Fibroblast of the aortic adventitia (primary cell): ENCODE measurements around the gene DENND1A. TPM values are rescaled to one million over a fixed set of nuclear protein-coding genes. Genes with fewer than 3 reads are reported as not detected.
A peak's percentile ranks its signal among the peaks of the same experiment; 100 is the strongest.

Experiments
- DNase-seq: peaks from one replicate; pipeline ENCODE4 v3.0.0-alpha.2; 2010; ENCODE audit warnings: low read depth
- H3K4me3 ChIP-seq: 2 replicates; pipeline ENCODE4 v1.5.1; 2011; ENCODE audit warnings: low read depth, mild to moderate bottlenecking, control low read depth, low read length, moderate library complexity
- CTCF ChIP-seq: IDR thresholded peaks from 2 replicates; pipeline ENCODE4 v1.5.1; 2011; ENCODE audit warnings: mild to moderate bottlenecking, low read length, control low read depth, inconsistent platforms; ENCODE audit not compliant: insufficient read depth
- total RNA-seq: library from RNA; depleted of rRNA; stranded (reverse); fragments of >200 nt; gene quantifications from 2 replicates; pipeline ENCODE4 v1.2.3, GENCODE V29; 2012; ENCODE audit warnings: low replicate concordance

DENND1A gene
- total RNA-seq, 1 donor: 27.7 TPM

- DNase-seq: no peak
- H3K4me3 ChIP-seq: no peak overlapping the region
- no peak for TF ChIP-seq CTCF
These were observed 269.0 kb downstream of the DENND1A start for GRCh38 chr9:123660691-123661466.

DNA sequence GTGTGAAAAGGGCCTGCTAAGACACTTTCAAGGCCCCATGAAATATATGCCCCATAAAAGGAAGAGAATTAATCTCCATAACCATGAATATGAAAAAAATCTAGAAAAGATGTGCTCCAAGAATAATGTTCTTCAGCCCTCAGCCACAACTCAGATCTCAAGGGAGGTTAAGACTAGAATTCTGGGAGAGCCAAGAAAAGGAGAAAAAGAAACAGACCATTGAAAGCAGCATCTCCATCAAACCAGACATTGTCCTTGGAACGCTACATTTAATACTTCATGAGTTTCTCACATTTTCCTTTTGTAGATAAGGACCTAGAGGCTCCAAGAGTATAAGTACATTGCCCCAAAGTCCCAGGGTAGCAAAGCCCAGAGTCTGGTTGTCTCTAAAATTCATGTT, 270.6 kb downstream of the DENND1A start:
- DNase-seq: no peak
- H3K4me3 ChIP-seq: no peak overlapping the region
- no peak for TF ChIP-seq CTCF

DNA sequence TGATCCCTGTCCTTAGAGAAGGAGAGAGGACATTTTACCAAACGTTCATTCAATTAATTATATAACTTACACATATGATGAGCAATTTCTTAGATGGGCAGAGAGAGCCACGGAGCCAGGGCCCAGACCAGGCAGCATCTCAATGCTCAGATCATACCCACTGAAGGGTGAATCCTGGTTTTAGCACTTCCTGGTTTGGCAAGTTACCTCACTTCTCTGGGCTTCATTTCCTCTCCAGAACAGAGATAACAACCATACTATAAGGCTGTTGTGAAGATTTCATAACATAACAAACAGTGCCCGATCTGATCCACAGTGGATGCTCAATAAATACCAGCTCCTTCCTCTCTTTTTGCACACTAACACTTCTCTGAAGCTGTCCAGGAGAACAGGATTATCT, 271.1 kb downstream of the DENND1A start:
- no peak for TF ChIP-seq CTCF
- DNase-seq: no peak
- H3K4me3 ChIP-seq: no peak overlapping the region

DNA sequence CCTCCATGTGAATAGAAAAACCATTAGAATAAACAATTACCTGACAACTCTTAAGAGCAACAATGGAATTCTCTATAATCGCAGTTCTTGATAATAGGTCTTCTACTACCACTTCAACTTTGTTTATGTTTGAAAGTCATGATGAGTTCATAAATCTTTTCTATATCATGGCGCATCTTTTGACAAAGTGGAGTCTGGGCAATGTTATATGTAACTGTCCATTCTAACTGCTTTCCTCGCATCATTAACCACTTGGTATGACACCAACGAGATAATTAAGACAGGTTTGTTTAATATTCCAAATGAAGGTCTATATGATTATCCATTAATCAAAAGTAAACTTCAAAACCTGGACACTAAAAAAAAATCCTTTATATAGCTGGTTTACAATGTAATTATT, 272.0 kb downstream of the DENND1A start:
- DNase-seq: no peak
- no peak for TF ChIP-seq CTCF
- no peak overlapping the region for H3K4me3 ChIP-seq

DNA sequence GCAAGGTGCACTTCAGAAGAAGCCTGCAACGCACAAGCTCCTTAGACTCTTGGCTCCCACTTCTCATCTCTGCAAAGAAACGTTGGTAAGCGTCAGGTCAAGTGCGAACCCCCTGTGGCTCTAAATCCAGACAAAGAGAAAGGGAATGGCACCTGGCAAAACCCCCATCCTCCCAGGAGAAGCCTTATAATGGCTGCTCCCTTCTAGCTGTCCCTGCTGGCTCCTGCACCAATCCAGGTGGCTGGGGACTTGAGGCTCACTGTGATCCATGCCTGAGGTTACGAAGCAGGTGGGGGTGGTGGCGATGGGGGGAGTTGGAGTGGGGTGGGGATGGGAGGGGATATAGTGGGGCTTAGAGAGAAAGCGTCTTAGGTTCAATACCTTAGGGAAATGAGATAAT, 272.8 kb downstream of the DENND1A start:
- no peak for DNase-seq

DNA sequence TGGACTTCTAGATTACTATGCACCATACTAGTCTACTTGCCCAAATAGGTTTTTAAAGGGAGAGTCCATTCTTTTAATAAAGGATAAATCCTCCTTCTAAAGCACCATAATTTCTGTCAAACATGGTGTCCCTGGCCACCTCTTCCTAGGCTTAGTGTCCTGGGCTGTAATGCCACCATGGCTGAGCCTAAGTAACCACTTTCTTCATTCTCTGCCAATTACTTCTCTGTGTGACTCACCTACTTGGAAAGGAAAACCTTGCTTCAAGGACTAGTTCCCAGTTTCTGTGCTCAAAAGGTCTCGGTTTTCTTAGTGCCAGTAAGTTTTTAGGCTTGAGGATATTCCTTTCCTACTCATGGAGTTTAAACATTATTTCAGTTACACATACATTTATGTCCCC, 273.4 kb downstream of the DENND1A start:
- peak; percentile 51 for DNase-seq
- TF ChIP-seq CTCF: no peak
- H3K4me3 ChIP-seq: no peak overlapping the region

More for the DNA sequence above, 272.8 kb downstream of the DENND1A start:
- no peak overlapping the region for H3K4me3 ChIP-seq
- no peak for TF ChIP-seq CTCF
